Mucosa of descending colon (tissue), 3 donors: Measurements from ENCODE around the gene SYNGR4. TPM values are rescaled to one million over a fixed set of nuclear protein-coding genes. Genes with fewer than 3 reads are reported as not detected.

ENCODE experiments used
- ATAC-seq: fragments of 200-7000 bp; cut with Tn5 transposase; one replicate; pipeline ENCODE4 v1.9.1; 2020; ENCODE audit warnings: mild to moderate bottlenecking, moderate library complexity
- DNase-seq, 3 donors: peaks; one replicate each; pipeline ENCODE4 v3.0.0-alpha.2; 2020
- H3K36me3 ChIP-seq: fragments of 200-600 bp; one replicate; pipeline ENCODE4 v1.8.0; 2021; ENCODE audit warnings: low read depth, mild to moderate bottlenecking
- H3K4me1 ChIP-seq: fragments of 200-600 bp; one replicate; pipeline ENCODE4 v1.8.0; 2021; ENCODE audit warnings: low read depth, mild to moderate bottlenecking
- H3K4me3 ChIP-seq: fragments of 200-600 bp; one replicate; pipeline ENCODE4 v1.8.0; 2021; ENCODE audit warnings: mild to moderate bottlenecking
- H3K9me3 ChIP-seq: fragments of 200-600 bp; one replicate; pipeline ENCODE4 v1.8.0; 2021; ENCODE audit warnings: mild to moderate bottlenecking
- intact Hi-C, 2 donors: fragments of 100-400 bp; cut with DNase I in 1 of 2; cut with micrococcal nuclease in 1 of 2; formaldehyde crosslinking; loops; one replicate each; pipeline versions ENCODE4 v1.11.0 to v1.11.1; 2022; cut with DNase I, micrococcal nuclease
- total RNA-seq, 3 donors: library from RNA; stranded (reverse); fragmentation: NEBNext Ultra II Directional in 2 of 3; extraction: Animal tissue kit (Norgen Biotek cat#: 25700) in 2 of 3; gene quantifications; one replicate each; pipeline versions ENCODE4 v1.2.1 to v1.2.4, GENCODE V29; 2021 to 2023
- TF ChIP-seq, protein P1 (sequence below): fragments of 200-600 bp; IDR thresholded peaks from one replicate; pipeline ENCODE4 v1.8.0; 2022; ENCODE audit warnings: antibody characterized with exemption, mild to moderate bottlenecking
- donor health status: DM: no; HTN: no; CAD: no; lungs with moderate emphysema.
- donor health status: DM: no; HTN: no; CAD: no.
- donor health status: DM: no; HTN: yes; CAD: no.

SYNGR4 gene
- total RNA-seq, 3 donors from 2014 or later = 0.41 TPM; not detected in 2

DNA sequence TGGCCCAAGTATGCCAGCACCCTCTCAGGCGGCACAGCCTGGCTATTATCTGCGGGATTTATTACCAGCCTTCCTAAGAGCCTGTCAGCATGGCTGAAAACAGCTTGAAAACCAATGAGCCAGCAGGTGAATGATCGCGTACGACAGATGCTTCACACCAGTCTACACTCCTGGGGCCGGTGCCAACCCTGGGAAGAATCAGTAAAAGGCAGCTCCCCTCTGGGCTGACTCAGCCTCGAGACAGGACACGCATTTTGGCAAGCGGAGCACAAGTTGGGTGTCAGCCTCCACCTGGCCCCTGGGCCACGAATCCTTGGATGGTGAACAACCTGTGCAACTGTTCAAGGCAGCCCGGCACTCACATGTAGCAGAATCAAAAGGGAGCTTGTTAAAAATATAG lies 23.2 kb upstream of the SYNGR4 start:
- Histone ChIP-seq H3K4me1 (no peaks in the 10 kb centered on the region), H3K4me3 (no peak overlapping the region), H3K36me3 (no peaks in the 10 kb centered on the region), H3K9me3 (no peaks in the 10 kb centered on the region)
- TF ChIP-seq, protein P1, sequence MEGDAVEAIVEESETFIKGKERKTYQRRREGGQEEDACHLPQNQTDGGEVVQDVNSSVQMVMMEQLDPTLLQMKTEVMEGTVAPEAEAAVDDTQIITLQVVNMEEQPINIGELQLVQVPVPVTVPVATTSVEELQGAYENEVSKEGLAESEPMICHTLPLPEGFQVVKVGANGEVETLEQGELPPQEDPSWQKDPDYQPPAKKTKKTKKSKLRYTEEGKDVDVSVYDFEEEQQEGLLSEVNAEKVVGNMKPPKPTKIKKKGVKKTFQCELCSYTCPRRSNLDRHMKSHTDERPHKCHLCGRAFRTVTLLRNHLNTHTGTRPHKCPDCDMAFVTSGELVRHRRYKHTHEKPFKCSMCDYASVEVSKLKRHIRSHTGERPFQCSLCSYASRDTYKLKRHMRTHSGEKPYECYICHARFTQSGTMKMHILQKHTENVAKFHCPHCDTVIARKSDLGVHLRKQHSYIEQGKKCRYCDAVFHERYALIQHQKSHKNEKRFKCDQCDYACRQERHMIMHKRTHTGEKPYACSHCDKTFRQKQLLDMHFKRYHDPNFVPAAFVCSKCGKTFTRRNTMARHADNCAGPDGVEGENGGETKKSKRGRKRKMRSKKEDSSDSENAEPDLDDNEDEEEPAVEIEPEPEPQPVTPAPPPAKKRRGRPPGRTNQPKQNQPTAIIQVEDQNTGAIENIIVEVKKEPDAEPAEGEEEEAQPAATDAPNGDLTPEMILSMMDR = no peak
- intact Hi-C loops = no loop called here
- DNase-seq = no peak
- ATAC-seq = no peak

- ATAC-seq (no peak), DNase-seq (no peak)
- no peaks in the 10 kb centered on the region for H3K9me3 ChIP-seq
- no peaks in the 10 kb centered on the region for H3K4me1 ChIP-seq
- no peak overlapping the region for H3K4me3 ChIP-seq
- no peaks in the 10 kb centered on the region for H3K36me3 ChIP-seq
- intact Hi-C loops = no loop called here
- TF ChIP-seq, protein P1 = no peak
Measured at GRCh38 chr19:48341515-48342413, 22.4 kb upstream of the SYNGR4 start.

GRCh38 chr19:48342414-48342738 lies 21.8 kb upstream of the SYNGR4 start:
- ATAC-seq (no peak), DNase-seq (no peak)
- no peaks in the 10 kb centered on the region for H3K9me3 ChIP-seq
- intact Hi-C loops = no loop called here
- H3K36me3 ChIP-seq = no peaks in the 10 kb centered on the region
- H3K4me3 ChIP-seq = no peak overlapping the region
- TF ChIP-seq, protein P1 = no peak
- no peaks in the 10 kb centered on the region for H3K4me1 ChIP-seq

GRCh38 chr19:48342841-48343540 lies 21.2 kb upstream of the SYNGR4 start:
- ATAC-seq (no peak), DNase-seq (no peak)
- intact Hi-C loops = no loop called here
- no peak overlapping the region for H3K4me3 ChIP-seq
- no peaks in the 10 kb centered on the region for H3K4me1 ChIP-seq
- no peaks in the 10 kb centered on the region for H3K36me3 ChIP-seq
- H3K9me3 ChIP-seq = no peaks in the 10 kb centered on the region
- TF ChIP-seq, protein P1 = no peak

- DNase-seq (no peak), ATAC-seq (peak; percentile 18)
- no peak overlapping the region for H3K4me3 ChIP-seq
- H3K9me3 ChIP-seq = no peaks in the 10 kb centered on the region
- no peaks in the 10 kb centered on the region for H3K36me3 ChIP-seq
- TF ChIP-seq, protein P1 = no peak
- intact Hi-C loops = no loop called here
- H3K4me1 ChIP-seq = no peaks in the 10 kb centered on the region
Measured at GRCh38 chr19:48344892-48345291, 19.3 kb upstream of the SYNGR4 start.
